NCI-H748 (cell line): ENCODE measurements around the gene CNPY1.
"Not testable (repeated sequence)": the region's sequence is repeated elsewhere in the genome, so short reads cannot be mapped to it uniquely, and the experiment has no call there.

ENCODE experiments used
- DNase-seq: peaks from one replicate; lab custom pipeline; 2025; ENCODE audit not compliant: unreplicated experiment; lab: John Stamatoyannopoulos, UW

The CNPY1 gene

GRCh38 chr7:155579565-155579964 is 33.2 kb upstream of the CNPY1 start:
- no peak for DNase-seq

DNA sequence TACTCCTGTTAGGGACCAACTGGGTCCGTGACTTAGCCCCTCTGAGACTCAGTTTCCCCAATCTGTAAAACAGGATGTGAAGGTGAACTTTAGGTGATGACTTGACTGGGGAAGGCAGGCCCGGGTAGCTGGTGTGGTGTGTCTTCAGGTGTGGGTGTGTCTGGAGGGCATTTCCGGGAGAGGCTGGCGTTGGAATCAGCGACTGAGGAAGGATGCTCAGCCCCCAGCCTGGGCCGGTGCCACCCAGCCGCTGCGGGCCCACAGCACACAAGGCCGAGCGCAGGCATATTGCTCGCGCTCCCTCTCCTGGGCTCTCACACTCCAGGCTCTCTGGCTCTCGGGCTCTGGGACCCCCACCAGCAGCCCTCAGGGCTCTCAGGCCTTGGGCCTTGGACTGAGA is 31.7 kb upstream of the CNPY1 start:
- no peak for DNase-seq

GRCh38 chr7:155577509-155577905 is 31.1 kb upstream of the CNPY1 start:
- no peak for DNase-seq

GRCh38 chr7:155576900-155577508 is 30.6 kb upstream of the CNPY1 start:
- no peak for DNase-seq

GRCh38 chr7:155576416-155576815 is 30.1 kb upstream of the CNPY1 start:
- DNase-seq = no peak

- no peak for DNase-seq
Observed at GRCh38 chr7:155574556-155575290, 28.4 kb upstream of the CNPY1 start.

DNA sequence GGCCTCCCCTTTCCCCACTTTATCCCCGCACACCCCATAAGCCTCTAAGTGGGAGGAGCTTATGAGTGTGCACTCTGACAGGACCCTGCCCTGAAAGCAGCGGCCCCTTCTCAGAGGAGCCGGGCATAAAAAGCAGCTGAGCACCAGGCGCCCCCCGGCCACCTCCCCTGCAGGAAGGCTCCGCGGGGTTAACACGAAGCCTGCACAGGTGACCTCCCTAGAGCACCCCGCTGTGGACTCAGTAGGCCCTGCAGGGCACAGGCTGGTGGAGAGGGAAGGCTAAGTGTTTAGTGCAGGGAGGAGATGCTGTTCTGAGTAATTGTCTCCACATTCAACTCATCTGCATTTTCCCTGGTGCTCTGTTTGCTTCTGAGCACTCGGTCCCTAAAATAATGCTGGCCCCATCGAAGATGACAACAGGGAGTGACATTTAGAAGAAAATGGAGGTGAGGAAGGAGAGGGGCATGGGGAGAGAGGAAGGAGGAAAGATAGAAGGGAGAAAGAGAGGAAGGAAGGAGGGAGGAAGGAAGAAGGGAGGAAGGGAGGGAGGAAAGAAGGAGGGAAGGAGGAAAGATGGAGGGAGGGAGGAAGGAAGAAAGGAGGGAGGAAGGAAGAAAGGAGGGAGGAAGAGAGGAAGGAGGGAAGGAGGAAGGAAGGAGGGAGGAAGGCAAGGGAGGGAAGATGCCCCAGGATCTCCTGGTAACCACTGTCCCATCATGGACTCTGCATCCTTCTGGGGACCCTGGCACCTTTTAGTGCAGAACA is 25.4 kb upstream of the CNPY1 start:
- no peak for DNase-seq

DNA sequence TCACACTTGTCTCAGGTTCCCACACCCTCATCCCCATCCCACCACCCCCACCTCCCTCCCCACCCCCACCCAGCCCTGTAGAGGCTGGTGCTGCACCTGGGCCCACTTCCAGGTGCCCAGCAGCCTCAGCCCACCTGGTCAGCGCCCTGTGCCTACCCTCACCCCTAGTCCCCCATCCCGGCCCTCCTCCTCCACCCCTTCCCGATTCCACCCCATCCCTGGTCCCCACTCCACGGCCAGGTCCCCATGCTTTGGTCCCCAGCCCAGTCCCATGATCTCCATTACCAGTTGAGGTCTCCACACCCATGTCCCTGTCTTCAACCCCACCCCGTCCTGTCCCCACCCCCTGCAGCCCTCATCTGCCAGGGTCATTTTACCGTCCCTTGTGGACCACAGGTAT is 24.6 kb upstream of the CNPY1 start:
- no peak for DNase-seq

- DNase-seq = peak; percentile 18
Observed at GRCh38 chr7:155570171-155570958, 24.0 kb upstream of the CNPY1 start.

DNA sequence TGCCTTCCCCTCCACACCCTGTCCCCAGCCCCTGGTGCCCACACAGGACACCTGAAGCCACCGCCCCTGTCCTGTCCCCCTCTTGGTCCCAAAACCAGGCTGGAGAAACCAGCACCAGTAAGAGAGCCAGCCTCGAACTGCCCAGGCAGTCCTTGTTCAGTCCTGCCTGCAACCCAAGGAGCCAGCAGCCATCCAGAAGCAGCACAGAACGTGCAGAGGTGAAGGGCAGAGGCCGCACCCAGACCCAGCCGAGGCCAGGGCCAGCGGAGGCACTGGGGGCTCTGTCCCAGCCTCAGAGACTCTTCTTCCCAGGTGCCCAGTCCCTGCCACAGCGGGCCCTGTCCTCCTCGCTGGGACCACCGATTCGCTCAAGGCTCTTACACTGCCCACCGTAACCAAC is 23.3 kb upstream of the CNPY1 start:
- DNase-seq = no peak

GRCh38 chr7:155568842-155569494 is 22.6 kb upstream of the CNPY1 start:
- DNase-seq = no peak

- no peak for DNase-seq
Observed at GRCh38 chr7:155568333-155568660, 21.9 kb upstream of the CNPY1 start.

- no peak for DNase-seq
Observed at GRCh38 chr7:155567646-155568332, 21.4 kb upstream of the CNPY1 start.

DNA sequence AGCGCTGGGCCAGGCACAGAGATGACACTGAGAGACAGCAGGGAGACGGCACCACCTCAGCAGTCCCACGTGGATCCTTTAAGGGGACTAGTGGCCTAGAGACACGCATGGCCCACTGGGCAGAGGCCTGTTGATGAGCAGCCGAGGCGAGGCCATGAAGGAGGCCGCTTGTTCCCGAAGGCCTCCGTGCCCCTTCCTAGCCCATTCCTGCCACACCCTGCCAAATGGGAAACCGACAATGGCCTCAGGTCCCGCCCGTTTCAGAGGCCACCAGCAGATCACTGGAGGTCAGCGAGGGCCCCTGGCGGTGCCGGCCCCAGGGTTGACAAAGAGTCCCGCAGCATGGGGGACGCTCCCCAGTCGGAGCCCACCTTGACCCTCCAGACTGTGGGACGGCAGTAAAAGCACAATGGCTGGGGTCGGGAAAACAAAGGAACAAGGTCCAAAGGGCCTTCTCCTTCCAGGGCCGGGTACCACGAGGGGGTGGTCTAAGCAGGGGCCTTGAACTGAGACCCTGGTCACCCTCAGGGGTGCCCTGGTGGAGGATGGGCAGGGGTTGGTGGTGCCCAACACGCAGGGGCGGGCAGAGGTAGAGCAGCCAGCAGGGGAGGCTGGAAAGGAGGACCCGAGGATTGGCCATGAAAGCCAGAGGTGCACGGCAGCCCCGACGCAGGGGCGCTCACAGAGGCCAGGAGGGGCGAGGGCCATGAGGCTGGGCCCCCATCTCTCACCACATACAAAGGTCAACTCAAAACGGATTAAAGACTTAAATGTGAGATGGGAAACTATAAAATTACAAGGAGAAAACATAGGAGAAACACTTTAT is 19.9 kb upstream of the CNPY1 start:
- DNase-seq = no peak

- DNase-seq = no peak
Observed at GRCh38 chr7:155565596-155565995, 19.2 kb upstream of the CNPY1 start.

- DNase-seq = not testable (repeated sequence)
Observed at GRCh38 chr7:155562976-155563375, 16.6 kb upstream of the CNPY1 start.

GRCh38 chr7:155562106-155562505 is 15.7 kb upstream of the CNPY1 start:
- DNase-seq = no peak

GRCh38 chr7:155560982-155561686 is 14.8 kb upstream of the CNPY1 start:
- no peak for DNase-seq
